Right lobe of liver (tissue), 4 donors: ENCODE data around the gene RAB11FIP3.

Source experiments
- POLR2A ChIP-seq: fragments of 450-650 bp; IDR thresholded peaks from one replicate; pipeline ENCODE4 v1.6.1; 2017; ENCODE audit warnings: antibody characterized with exemption, mild to moderate bottlenecking
- TF ChIP-seq, protein P1 (sequence below), 4 donors: fragments of 200-600 bp in 3 of 4; fragments of 450-650 bp in 1 of 4; IDR thresholded peaks; one replicate each; pipeline versions ENCODE4 v1.5.1 to v1.8.0; 2016 to 2022; ENCODE audit warnings: antibody characterized with exemption in 4 of 4, mild to moderate bottlenecking in 2 of 4
- donor health status: DM: no; HTN: no; CAD: no.
- donor health status: DM: no; HTN: no; CAD: no.
- donor health status: DM: no; HTN: yes; CAD: no.

DNA sequence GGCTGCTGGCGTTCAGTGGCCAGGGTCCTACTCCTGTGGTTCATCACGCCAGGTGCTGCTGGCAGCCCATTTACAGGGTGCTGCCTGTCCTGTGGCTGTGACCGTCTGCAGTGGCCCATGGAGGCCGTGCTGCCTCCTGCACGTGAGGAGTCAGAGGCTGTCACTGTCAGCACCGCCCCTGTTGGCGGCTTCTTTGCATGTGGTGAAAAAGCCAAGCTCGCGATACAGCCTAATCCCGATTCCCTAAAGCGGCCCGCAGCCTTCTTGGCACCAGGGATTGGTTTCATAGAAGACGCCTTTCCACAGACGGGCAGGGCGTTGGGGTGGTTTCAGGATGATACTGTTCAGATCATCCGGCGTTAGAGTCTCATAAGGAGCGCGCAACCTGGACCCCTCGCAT lies 35.3 kb downstream of the RAB11FIP3 start:
- no peak for TF ChIP-seq POLR2A
- TF ChIP-seq, protein P1, sequence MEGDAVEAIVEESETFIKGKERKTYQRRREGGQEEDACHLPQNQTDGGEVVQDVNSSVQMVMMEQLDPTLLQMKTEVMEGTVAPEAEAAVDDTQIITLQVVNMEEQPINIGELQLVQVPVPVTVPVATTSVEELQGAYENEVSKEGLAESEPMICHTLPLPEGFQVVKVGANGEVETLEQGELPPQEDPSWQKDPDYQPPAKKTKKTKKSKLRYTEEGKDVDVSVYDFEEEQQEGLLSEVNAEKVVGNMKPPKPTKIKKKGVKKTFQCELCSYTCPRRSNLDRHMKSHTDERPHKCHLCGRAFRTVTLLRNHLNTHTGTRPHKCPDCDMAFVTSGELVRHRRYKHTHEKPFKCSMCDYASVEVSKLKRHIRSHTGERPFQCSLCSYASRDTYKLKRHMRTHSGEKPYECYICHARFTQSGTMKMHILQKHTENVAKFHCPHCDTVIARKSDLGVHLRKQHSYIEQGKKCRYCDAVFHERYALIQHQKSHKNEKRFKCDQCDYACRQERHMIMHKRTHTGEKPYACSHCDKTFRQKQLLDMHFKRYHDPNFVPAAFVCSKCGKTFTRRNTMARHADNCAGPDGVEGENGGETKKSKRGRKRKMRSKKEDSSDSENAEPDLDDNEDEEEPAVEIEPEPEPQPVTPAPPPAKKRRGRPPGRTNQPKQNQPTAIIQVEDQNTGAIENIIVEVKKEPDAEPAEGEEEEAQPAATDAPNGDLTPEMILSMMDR (IDR thresholded peaks at IDR 0.05): no peak
